GM12878 (cell line): ENCODE data around the gene FUT8. TPM values are rescaled to one million over a fixed set of nuclear protein-coding genes. Genes with fewer than 3 reads are reported as not detected.

Experiments used
- IRF5 ChIP-seq: fragments of 450-650 bp; IDR thresholded peaks from 2 replicates; pipeline ENCODE4 v1.6.1; 2017; ENCODE audit warnings: borderline replicate concordance
- REST ChIP-seq: IDR thresholded peaks from 2 replicates; pipeline ENCODE4 v1.6.1; 2012; ENCODE audit warnings: mild to moderate bottlenecking, low read depth, low read length
- TCF12 ChIP-seq: IDR thresholded peaks from 2 replicates; pipeline ENCODE4 v1.6.1; 2011; ENCODE audit warnings: low read depth, mild to moderate bottlenecking, low read length
- polyA plus RNA-seq, 11 experiments: library from polyadenylated mRNA; depleted of rRNA in 4 of 11; unstranded in 6 of 11; stranded (reverse) in 5 of 11; fragments of >200 nt; fragmentation: Nextera tagmentation in 4 of 11; fragmentation: Illumina TruSeq in 1 of 11; extraction: Ambion mirVana in 4 of 11; extraction: Trizol in 1 of 11; gene quantifications; 1 replicate in 1 of 11; 2 replicates in 10 of 11; pipeline versions ENCODE4 v1.2.1 to v1.2.3, GENCODE V29; 2011 to 2016; ENCODE audit warnings: inconsistent platforms in 2 of 11, missing spikeins in 2 of 11, low read depth in 1 of 11
- total RNA-seq, 4 experiments: library from RNA; depleted of rRNA in 3 of 4; stranded (reverse); fragments of >200 nt in 3 of 4; fragmentation: Illumina TruSeq in 1 of 4; extraction: Trizol in 1 of 4; gene quantifications; 2 replicates each; pipeline versions ENCODE4 v1.2.1 to v1.2.3, GENCODE V29; 2013 to 2021
- TF ChIP-seq, protein P1 (sequence below): fragments of 450-650 bp; IDR thresholded peaks from 2 replicates; pipeline ENCODE4 v1.6.1; 2017; ENCODE audit warnings: antibody characterized with exemption, mild to moderate bottlenecking, moderate library complexity

The FUT8 gene
- total and polyA plus RNA-seq, 10 of the 15 experiments (the other 5 are each of a cell fraction or from before 2014, with no cell fraction given) = 21.3 to 106 (median 66.3) TPM

- TF ChIP-seq REST (no peak), IRF5 (no peak), TCF12 (no peak)
- TF ChIP-seq, protein P1, sequence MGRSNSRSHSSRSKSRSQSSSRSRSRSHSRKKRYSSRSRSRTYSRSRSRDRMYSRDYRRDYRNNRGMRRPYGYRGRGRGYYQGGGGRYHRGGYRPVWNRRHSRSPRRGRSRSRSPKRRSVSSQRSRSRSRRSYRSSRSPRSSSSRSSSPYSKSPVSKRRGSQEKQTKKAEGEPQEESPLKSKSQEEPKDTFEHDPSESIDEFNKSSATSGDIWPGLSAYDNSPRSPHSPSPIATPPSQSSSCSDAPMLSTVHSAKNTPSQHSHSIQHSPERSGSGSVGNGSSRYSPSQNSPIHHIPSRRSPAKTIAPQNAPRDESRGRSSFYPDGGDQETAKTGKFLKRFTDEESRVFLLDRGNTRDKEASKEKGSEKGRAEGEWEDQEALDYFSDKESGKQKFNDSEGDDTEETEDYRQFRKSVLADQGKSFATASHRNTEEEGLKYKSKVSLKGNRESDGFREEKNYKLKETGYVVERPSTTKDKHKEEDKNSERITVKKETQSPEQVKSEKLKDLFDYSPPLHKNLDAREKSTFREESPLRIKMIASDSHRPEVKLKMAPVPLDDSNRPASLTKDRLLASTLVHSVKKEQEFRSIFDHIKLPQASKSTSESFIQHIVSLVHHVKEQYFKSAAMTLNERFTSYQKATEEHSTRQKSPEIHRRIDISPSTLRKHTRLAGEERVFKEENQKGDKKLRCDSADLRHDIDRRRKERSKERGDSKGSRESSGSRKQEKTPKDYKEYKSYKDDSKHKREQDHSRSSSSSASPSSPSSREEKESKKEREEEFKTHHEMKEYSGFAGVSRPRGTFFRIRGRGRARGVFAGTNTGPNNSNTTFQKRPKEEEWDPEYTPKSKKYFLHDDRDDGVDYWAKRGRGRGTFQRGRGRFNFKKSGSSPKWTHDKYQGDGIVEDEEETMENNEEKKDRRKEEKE = no peak
These were observed 88.8 kb downstream of the FUT8 start (continued) for GRCh38 chr14:65501328-65501727.
